NCI-H146 (cell line): Measurements from ENCODE around the gene PCLAF.
A peak's percentile ranks its signal among the peaks of the same experiment; 100 is the strongest.
"Not testable (repeated sequence)": the region's sequence is repeated elsewhere in the genome, so short reads cannot be mapped to it uniquely, and the experiment has no call there.

Experiments
- DNase-seq: peaks from one replicate; lab custom pipeline; 2025; lab: John Stamatoyannopoulos, UW

Gene PCLAF, protein sequence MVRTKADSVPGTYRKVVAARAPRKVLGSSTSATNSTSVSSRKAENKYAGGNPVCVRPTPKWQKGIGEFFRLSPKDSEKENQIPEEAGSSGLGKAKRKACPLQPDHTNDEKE

DNA sequence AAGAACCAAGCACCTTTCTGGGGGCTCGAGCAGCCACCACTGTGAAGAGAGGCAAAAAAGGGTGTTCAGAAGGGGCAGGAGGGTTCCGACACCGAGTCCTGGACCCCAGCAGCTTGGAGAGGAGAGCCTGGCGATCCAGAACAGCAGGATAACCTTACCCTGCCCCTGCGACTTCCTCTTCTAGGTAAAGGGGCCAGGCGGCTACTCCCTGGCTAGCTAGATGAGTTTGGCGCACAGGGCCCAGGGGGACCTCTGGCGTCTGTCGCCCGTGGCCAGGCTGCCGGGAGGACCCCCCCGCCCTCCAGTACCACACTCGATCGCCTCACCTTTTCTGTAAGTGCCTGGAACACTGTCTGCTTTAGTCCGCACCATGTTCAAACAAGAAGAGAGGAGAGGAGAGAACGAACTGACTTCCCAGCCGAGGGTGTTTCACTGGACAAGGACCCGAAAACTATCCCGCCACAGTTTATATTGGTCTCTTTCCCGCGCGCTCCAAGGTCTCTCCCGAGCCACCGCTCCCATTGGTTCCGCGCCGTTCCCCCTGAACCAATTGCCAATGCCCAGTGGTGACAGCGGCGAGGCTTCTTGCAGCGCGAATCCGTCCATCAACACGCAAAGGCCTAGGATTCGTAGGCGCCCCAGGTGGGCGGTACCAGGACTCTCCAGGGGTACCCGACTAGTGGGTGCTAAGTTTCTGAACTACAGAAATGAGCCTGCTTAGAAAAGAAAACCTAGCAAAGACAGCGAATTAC is at the start of gene PCLAF:
Gene PCLAF, minus strand, starts transcription at position 442 of the 752 bp plus-strand sequence. Its CDS starts 70 bp downstream, at position 372.
- peak; percentile 90 for DNase-seq

DNA sequence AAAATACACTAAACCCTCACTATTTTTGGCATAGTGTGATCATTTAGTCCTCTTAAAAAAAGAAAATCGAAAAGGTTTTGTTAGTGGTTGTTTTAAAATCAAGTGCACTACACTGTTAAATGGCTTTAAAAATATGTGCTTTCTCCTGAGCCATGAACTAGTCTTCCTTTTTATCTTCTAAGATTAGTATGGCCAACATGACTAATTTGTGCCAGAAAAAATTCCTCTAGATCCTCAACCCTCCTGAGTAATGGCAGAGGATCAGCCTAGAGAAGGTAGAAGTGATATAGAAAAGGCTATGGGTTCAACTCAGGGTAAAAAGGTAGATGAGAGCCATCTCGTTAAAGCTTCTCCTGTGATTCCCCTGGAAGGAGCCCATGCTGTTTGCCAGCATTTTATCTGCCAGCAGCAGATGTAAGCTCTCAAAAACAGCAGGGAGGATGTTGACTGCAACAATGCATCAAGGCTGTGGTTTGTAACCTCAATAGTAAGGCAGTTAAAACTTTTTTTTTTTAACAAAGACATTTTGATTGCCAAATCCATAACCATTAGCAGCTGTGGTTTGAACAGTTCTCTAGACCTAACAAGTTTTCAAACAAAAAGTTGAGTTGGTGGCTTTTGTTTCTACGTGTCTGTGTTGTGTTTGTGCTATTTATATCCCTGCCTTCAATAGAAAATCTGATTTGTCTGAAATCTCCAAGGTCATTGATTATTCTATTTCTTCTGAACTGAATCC is 48.9 kb upstream of the PCLAF start:
- peak; percentile 51 for DNase-seq

DNA sequence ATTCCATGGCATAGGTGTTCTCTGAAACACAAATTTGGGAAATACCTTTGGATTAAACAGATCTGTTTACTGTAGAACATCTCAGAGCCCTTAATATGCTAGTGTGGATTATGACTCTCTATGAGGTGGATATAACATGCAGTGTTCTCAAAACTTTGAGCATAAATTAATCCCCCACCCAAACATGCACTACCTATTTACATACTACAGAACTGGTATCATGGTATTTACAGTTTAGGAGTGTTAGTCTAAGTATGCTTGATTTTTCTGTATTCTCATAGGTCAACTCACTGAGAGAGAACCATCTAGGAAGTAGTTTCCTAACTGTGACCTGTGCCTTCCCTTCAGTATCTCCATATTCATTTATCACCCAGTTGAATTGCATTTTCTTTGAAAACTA is 48.2 kb upstream of the PCLAF start:
- DNase-seq = no peak

DNA sequence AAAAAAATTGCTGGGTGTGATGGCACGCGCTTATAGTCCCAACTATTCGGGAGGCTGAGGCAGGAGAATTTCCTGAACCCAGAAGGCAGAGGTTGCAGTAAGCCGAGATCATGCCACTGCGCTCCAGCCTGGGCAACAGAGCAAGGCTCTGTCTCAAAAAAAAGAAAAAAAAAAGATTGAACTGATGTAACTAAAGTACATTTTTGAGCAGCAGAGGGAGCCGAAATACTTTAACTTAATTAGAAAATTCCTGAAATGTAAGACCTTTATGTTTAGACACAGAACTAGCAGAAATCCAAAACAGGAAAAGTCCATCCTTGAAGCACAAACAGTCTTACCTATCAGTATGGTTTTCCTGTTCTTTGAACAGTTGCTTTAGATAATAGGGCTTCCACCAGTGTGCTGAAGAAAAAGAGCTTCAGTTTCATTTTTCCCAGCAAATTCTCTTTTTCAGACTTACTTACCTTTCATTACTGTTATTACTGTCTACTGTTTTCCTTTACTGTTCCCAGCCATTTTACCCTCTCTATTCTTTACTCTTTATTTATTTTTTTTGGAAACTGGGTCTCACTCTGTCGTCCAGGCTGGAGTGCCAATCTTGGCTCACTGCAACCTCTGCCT is 45.7 kb upstream of the PCLAF start:
- DNase-seq = no peak

DNA sequence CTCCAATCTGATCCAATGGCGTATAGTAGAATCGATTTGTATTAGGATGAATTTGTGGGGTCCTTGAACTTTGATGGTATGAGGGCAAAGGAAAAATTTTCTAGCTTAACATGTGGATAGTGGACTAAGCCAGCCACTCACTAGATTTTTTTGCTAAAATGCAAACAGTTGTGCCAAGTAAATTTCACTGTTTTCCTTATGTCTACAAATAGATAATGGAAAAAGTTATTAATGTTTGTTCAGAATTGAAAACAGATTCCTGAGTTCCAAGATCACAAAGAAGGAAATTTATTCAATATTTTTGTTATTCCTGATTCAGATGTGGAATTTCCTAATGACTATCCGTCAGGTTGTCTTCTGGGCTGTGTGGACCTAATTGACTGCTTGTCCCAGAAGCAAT is 44.0 kb upstream of the PCLAF start:
- no peak for DNase-seq

DNA sequence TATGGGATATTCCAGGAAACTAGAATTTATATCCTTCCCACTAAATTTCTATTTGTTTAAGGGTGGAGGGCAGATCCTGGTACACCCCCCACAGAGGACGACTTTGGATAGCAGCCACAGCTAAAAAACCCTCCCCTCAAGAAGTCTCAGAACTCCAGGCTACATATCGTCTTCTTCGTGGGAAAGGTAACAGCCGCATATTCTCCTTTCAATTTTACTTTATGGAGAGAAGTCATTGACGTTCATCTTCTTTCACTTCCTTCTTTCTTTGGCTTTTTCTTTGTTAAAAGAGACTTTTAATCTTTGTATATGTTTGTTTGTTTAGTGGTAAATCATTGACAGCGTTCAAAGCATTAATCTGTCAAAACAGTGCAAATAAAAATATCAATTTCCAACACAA is 42.7 kb upstream of the PCLAF start:
- DNase-seq = no peak

DNA sequence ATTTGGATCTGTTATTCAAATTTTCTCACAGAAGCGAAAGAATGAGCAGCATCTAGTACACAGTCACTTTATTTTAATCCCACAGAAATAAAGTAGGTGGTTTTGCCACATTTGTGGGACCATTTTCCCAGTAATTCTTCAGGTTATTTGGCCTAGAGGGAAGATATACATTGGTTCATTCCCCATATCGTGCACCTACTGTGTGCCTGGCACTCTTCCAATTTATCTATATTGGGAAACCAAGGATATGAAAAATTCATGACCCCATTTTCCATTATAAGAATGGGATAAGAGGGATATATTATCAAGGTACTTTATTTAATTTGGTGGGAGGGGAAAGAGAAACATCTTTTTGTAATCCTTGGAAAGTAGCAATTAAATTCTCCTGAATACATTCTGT is 41.5 kb upstream of the PCLAF start:
- DNase-seq = no peak

DNA sequence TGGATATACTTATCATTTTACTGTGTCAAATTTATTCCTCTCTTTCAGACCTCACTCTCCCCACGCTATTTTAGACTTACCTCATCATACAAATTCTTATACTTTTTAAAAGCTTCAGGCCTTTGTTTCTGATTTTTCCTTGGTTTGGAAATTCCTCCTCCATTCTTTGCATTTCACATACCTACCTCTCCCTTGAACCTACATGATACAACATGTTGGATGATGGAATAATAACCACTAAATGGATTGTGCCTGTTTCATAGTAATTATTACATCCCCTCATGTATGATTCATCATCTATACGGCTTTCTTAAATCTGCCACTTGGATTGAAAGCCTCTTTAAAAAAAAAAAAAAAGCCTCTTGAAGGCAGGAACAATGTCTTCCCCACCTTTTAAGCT is 31.0 kb upstream of the PCLAF start:
- no peak for DNase-seq

DNA sequence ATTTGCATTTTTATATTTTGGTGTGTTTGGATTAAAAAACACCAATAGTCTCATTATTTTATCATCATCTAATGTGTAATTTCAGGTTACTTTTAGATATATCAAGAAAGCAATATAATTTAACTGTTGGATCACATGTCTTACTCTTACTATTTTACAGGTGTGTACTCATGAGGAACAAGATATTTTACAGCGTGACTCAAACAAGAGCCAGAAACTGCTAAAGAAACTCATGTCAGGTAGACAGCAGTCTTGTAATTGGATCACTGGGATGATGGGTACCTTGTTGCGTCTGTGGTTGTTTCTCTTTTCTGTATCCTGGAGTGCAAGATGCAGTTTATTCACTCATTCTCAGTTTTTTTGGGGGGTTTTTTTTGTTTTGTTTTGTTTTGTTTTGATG is 19.3 kb upstream of the PCLAF start:
- DNase-seq = no peak

DNA sequence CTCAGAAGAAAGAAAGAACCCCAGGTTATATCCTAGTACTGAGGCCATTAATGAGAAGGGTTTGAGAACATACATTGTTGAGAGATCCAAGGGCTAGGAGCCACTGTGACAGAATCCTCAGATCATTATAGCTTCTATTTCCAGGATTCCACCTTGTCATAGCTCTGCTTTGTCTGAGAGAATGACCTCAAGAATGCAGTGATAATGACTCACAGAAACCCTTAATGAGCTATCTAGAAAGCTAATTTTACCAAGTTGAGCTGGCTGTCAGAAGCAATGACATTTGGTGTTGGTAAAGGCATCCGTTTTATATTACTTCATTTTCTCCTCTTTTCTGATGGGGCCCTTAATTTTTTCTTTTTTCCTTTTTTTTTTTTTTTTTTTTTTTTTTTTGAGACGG is 17.3 kb upstream of the PCLAF start:
- no peak for DNase-seq

DNA sequence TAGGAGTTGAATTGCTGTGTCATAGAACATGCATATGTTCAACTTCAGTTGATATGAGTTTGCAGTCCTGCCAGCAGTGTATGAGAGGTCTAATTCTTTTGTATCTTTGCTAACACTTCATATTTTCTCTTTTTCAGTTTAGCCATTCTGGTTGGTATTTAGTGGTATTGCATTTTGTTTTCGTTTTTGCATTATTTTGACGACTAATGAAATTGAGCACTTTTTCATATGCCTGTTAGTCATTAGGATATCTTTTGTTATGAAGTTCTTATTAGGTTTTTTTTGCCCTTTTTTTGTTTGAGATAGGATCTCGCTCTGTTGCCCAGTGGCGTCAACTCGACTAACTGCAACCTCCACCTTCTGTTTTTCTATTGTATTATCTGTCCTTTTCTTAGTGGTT is 15.5 kb upstream of the PCLAF start:
- no peak for DNase-seq

DNA sequence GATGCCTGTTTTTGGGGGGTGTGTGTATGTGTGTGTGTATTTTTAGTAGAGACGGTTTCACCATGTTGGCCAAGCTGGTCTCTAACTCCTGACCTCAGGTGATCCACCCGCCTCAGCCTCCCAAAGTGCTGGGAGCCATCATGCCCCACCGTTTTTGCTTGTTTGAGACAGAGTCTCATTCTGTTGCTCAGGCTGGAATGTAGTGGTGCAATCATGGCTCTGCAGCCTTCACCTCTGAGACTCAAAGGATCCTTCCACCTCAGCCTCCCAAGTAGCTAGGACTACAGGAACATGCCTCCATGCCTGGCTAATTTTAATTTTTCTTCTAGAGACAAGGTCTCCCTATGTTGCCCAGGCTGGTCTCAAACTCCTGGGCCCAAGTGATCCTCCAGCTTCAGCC is 11.2 kb upstream of the PCLAF start:
- not testable (repeated sequence) for DNase-seq

DNA sequence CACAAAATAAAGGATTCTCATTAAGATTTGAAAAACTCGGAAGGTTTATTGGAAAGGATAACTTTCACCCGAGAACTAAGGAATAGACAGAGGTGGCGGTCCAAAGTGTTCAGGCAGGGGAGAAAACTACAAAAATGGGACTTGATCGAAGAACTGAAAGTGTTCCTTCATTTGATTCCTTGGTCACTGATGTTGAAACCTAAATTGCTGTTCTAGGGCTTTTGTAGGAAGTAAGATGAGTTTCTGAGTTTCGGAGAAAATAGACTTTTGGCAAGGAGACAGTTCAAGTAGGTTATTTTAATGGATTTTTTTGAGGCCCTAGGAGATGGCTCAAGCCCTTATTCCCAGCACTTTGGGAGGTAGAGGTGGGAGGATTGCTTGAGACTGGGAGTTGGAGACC is 7.8 kb upstream of the PCLAF start:
- no peak for DNase-seq

DNA sequence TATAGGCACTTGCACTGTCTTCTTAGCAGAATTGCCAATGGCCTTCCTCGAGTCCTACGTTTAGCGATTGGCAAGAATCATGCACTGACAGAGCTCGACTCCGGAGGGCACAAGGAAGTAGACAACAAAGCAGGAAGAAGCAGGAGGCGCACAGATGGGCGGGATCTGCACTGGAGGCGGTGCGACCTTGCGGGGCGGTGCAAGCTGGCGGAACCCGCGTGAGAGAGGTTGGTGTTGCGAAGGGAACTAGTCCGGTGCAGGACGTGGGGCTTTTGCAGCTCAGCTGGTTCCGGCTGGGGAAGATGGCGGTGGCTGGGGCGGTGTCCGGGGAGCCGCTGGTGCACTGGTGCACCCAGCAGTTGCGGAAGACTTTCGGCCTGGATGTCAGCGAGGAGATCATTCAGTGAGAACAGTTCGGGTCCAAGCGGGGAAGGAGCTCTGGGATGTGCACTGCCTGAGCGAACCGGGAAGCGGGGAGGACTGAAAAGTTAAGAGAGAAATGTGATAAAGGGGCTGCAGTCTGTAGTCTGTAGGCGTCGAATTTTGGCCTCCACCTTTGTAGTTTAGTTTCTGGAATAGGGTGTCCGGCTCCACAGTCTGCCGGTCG is 6.4 kb upstream of the PCLAF start, which contains the start of gene TRIP4:
Gene TRIP4, plus strand, starts transcription at position 275 of the 607 bp plus-strand sequence. Its CDS starts 28 bp downstream, at position 303.
- peak; percentile 93 for DNase-seq

DNA sequence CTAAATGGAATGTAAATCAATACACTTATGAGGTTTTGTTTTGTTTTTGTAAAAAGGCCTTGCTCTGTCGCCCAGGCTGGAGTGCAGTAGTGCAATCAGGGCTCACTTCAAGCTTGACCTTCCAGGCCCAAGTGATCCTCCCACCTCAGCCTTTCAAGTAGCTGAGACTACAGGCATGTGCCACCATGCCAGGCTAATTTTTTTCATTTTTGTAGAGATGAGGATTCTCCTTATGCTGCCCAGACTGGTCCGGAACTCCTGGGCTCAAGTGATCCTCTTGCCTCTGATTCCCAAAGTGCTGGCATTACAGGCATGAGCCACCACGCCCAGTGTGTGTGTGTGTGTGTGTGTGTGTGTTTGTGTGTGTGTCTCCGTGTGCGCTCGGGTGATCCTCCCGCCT is 5.0 kb upstream of the PCLAF start:
- no peak for DNase-seq

DNA sequence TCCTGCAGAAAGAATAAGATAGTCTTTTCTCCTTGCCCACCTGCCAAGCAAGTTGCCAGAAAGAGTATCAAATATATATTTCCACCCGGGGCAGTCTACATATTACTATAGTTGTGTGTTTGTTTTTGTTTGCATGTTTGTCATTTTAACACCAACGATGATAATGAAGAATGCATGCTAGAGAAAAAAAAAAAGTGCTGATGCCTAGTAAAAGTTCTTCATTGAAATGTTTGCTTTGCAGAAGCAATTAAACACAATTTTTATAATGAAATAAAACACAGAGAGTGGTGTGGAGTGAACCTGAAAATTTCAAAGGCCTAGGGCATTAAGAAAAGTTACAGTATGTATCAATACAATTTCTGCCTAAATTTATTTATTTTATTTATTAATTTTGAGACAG is 2.5 kb upstream of the PCLAF start:
- no peak for DNase-seq

DNA sequence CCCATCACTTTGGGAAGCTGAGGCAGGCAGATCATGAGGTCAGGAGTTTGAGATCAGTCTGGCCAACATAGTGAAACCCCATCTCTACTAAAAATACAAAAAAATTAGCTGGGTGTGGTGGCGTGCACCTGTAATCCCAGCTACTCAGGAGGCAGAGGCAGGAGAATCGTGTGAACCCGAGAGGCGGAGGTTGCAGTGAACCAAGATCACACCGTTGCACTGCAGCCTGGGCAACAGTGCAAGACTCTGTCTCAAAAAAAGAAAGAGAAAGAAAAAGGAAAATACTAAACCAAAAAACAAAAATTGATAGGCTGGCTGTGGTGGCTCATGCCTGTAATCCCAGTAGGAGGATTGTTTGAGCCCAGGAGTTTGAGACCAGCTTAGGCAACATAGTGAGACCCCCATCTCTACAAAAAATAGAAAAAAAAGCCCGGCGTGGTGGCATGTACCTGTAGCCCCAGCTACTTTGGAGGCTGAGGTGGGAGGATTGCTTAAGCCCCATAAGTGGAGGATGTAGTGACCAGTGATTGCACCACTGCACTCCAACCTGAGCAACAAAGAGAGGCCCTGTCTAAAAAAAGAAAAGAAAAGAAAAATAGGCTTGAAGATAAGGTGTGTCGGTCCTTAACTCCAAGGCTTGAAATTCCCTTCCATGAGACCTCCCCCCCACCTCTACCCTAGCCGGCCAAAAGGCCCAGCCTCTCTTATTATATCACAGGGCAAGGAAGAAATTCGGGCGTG is 941 bp downstream of the PCLAF start:
- DNase-seq = not testable (repeated sequence)

DNA sequence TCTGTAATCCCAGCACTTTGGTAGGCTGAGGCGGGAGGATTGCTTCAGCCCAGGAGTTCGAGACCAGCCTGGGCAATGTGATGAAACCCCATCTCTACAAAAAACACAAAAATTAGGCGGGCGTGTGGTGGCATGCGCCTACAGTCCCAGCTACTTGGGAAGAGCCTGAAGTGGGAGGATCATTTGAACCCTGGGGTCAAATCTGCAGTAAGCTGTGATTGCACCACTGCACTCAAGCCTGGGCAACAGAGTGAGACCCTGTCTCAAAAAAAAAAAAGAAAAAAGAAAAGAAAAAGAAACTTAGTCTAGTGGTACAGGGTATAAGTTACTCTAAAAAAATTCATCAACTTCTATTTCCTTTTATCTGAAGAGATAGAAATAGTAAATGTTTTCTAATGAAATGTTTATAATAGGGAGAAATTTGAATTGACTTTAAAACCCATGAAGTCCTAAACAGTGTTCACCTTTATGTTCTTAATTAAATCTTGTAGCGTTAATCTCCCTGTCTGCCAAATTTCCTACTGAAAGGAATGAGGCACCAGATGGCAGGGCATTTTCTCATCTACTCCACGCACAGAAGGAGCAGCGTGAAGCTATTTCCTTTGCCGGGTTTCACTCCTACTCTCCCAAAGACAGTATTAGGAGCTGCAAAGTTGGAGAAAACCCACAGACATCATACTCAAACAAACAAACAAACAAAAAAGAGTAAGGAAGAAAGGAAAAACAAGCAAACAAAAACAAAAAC is 1.9 kb downstream of the PCLAF start:
- DNase-seq = no peak

DNA sequence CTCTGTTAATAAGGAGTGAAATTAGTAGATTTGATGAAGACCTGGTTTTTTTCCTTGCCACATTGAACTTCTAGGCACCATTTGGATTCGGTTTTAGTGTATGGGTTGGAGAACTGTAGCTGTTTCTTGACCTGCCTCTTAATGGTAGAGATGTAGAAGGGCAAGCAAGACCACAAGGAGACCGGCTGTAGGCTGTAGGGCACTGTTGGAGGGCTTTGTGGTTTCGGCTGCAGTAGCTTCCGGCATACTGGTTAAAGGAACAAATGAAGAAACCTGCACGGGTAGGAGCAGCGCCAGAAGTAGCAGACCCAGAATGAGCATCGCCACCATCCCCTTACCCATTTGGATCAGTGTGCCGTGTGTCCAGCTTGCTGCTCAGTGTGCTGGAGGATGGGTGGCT is 7.9 kb downstream of the PCLAF start:
- no peak for DNase-seq

DNA sequence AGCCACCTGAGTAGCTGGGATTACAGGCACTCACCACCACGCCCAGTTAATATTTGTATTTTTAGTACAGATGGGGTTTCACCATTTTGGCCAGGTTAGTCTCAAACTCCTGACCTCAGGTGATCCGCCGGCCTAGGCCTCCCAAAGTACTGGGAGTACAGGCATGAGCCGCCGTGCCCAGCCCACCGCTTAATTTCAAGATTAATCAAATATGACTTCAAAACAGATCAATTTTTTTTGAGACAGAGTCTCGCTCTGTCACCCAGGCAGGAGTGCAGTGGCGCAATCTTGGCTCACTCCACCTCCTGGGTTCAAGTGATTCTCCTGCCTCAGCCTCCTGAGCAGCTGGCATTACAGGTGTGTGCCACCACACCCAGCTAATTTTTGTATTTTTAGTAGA is 9.9 kb downstream of the PCLAF start:
- DNase-seq = not testable (repeated sequence)

DNA sequence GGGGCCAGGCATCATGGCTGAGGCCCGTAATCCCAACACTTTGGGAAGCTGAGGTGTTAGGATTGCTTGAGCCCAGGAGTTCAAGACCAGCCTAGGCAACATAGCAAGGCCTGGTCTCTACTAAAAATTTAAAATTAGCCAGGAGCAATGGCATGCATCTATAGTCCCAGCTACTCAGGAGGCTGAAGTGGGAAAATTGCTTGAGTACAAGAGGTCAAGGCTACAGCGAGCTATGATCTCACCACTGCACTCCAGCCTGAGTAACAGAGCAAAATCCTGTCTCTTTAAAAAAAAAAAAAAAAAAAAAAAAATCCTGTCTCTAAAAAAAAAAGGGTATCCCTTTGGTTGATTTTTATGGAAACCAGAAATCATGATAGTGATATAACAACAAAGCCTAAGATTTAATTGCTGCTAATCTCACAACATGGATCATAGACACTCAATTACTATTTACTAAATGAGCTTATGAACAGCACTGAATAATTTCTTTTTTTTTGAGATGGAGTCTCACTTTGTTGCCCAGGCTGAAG is 12.1 kb downstream of the PCLAF start:
- no peak for DNase-seq
